ENCODE data around the gene SETD1A. TPM values are rescaled to one million over a fixed set of nuclear protein-coding genes. Genes with fewer than 3 reads are reported as not detected.

The SETD1A gene
- total RNA-seq, 2 experiments from 2014 or later, result 40.1 to 41.2 TPM

GRCh38 chr16:30982548-30983288, 25.2 kb downstream of the SETD1A start:
- no peak for ATAC-seq (ENCODE audit: poor library complexity)
- peaks cover 13% of the 10 kb centered on the region for H3K4me1 ChIP-seq (ENCODE audit: insufficient read depth, low read length)
- no peak overlapping the region for H3K4me3 Mint-ChIP-seq
- no peaks in the 10 kb centered on the region for H3K9me3 Mint-ChIP-seq
- no peak for DNase-seq
- no peaks in the 10 kb centered on the region for H3K4me1 Mint-ChIP-seq (ENCODE audit: low read depth)
- no peak overlapping the region for H3K27ac Mint-ChIP-seq
- H3K36me3 Mint-ChIP-seq (ENCODE audit: low read depth), result peaks cover 43% of the 10 kb centered on the region
- no peak overlapping the region for H3K27ac ChIP-seq (ENCODE audit: low read depth in 1 of 2, low read length in 2 of 2)
- no peaks in the 10 kb centered on the region for H3K27me3 ChIP-seq (ENCODE audit: control insufficient read depth in 1 of 2, insufficient read depth in 2 of 2, low read length in 2 of 2)
- peaks cover 50% of the 10 kb centered on the region for H3K36me3 ChIP-seq (ENCODE audit: insufficient read depth, low read length)
- ChIA-PET CTCF (interaction anchor here (0.7 to 3.9 kb wide), 2 partner anchors 77 to 160 kb away, joined by 4 to 26 read pairs; no protein-coding TSS in a partner anchor), POLR2A (interaction anchor here (1.1 kb wide), 1 partner anchor 92 kb away, joined by 3 read pairs; the partner anchor contains the start of genes ZNF646 and ZNF668)
- no peaks in the 10 kb centered on the region for H3K27me3 Mint-ChIP-seq
- intact Hi-C loops (cut with DNase I, micrococcal nuclease), result loop anchor here in 1 of 2 experiments (10.0 kb wide), 3 partner anchors 312 to 712 kb away; no protein-coding TSS in a partner anchor
- H3K9me3 ChIP-seq (ENCODE audit: control insufficient read depth in 1 of 2, insufficient read depth in 1 of 2, low read length in 2 of 2), result no peaks in the 10 kb centered on the region
- no peak for TF ChIP-seq CTCF (IDR thresholded peaks at IDR 0.05)
- H3K4me3 ChIP-seq (ENCODE audit: low read length), result no peak overlapping the region

- CTCF ChIA-PET, result interaction anchor here (3.9 kb wide), 1 partner anchor 159 kb away, joined by 26 read pairs; no protein-coding TSS in a partner anchor
- Histone ChIP-seq H3K27ac (ENCODE audit: low read depth in 1 of 2, low read length in 2 of 2) (no peak overlapping the region), H3K4me3 (ENCODE audit: low read length) (no peak overlapping the region), H3K36me3 (ENCODE audit: insufficient read depth, low read length) (peaks cover 47% of the 10 kb centered on the region), H3K27me3 (ENCODE audit: control insufficient read depth in 1 of 2, insufficient read depth in 2 of 2, low read length in 2 of 2) (no peaks in the 10 kb centered on the region), H3K9me3 (ENCODE audit: control insufficient read depth in 1 of 2, insufficient read depth in 1 of 2, low read length in 2 of 2) (no peaks in the 10 kb centered on the region), H3K4me1 (ENCODE audit: insufficient read depth, low read length) (peaks cover 13% of the 10 kb centered on the region)
- intact Hi-C loops (cut with DNase I, micrococcal nuclease), result loop anchor here in 1 of 2 experiments (10.0 kb wide), 3 partner anchors 311 to 711 kb away; no protein-coding TSS in a partner anchor
- DNase-seq, result no peak
- no peak for ATAC-seq (ENCODE audit: poor library complexity)
- H3K4me1 Mint-ChIP-seq (ENCODE audit: low read depth), result no peaks in the 10 kb centered on the region
- POLR2A ChIA-PET, result interaction anchor here (0.8 to 1.1 kb wide), 2 partner anchors 91 to 159 kb away, joined by 3 to 5 read pairs; partner anchors contain the start of genes ZNF646 and ZNF668
- no peak overlapping the region for H3K4me3 Mint-ChIP-seq
- no peak for TF ChIP-seq CTCF (IDR thresholded peaks at IDR 0.05)
- no peaks in the 10 kb centered on the region for H3K9me3 Mint-ChIP-seq
- peaks cover 41% of the 10 kb centered on the region for H3K36me3 Mint-ChIP-seq (ENCODE audit: low read depth)
- H3K27me3 Mint-ChIP-seq, result no peaks in the 10 kb centered on the region
- H3K27ac Mint-ChIP-seq, result no peak overlapping the region
Measured at GRCh38 chr16:30983289-30983889, 25.8 kb downstream of the SETD1A start.

GRCh38 chr16:30983898-30984610, 26.5 kb downstream of the SETD1A start:
- intact Hi-C loops (cut with DNase I, micrococcal nuclease), result loop anchor here in 1 of 2 experiments (2.0 to 10.0 kb wide), 4 partner anchors 49 to 711 kb away; partner anchors contain the start of gene STX4
- H3K4me3 ChIP-seq (ENCODE audit: low read length), result no peak overlapping the region
- ATAC-seq (ENCODE audit: poor library complexity) (no peak), DNase-seq (no peak)
- ChIA-PET POLR2A (interaction anchor here (0.8 to 2.2 kb wide), 6 partner anchors 13 to 158 kb away, joined by 3 to 8 read pairs (median 4); partner anchors contain the start of genes KAT8, VKORC1, ZNF646 and ZNF668), CTCF (interaction anchor here (0.6 to 3.9 kb wide), 10 partner anchors 11 to 885 kb away, joined by 3 to 26 read pairs (median 4); partner anchors contain the start of genes STX4, ZNF646, ZNF668 and ZNF843)
- peaks cover 45% of the 10 kb centered on the region for H3K36me3 ChIP-seq (ENCODE audit: insufficient read depth, low read length)
- Mint-ChIP-seq H3K27me3 (no peaks in the 10 kb centered on the region), H3K27ac (no peak overlapping the region), H3K4me3 (no peak overlapping the region), H3K9me3 (no peaks in the 10 kb centered on the region), H3K36me3 (ENCODE audit: low read depth) (peaks cover 35% of the 10 kb centered on the region), H3K4me1 (ENCODE audit: low read depth) (no peaks in the 10 kb centered on the region)
- no peak overlapping the region for H3K27ac ChIP-seq (ENCODE audit: low read depth in 1 of 2, low read length in 2 of 2)
- no peaks in the 10 kb centered on the region for H3K9me3 ChIP-seq (ENCODE audit: control insufficient read depth in 1 of 2, insufficient read depth in 1 of 2, low read length in 2 of 2)
- TF ChIP-seq CTCF (IDR thresholded peaks at IDR 0.05), result no peak
- no peaks in the 10 kb centered on the region for H3K27me3 ChIP-seq (ENCODE audit: control insufficient read depth in 1 of 2, insufficient read depth in 2 of 2, low read length in 2 of 2)
- peaks cover 13% of the 10 kb centered on the region for H3K4me1 ChIP-seq (ENCODE audit: insufficient read depth, low read length)

Data from CD4-positive, alpha-beta T cell (primary cell).